HG03571 (cell line): ENCODE data around the gene PCDHA10.

Experiments used
- ATAC-seq: cut with Tn5 transposase; IDR thresholded peaks from one replicate; pipeline ENCODE4 v1.9.1; 2021; ENCODE audit not compliant: unreplicated experiment

The PCDHA10 gene

DNA sequence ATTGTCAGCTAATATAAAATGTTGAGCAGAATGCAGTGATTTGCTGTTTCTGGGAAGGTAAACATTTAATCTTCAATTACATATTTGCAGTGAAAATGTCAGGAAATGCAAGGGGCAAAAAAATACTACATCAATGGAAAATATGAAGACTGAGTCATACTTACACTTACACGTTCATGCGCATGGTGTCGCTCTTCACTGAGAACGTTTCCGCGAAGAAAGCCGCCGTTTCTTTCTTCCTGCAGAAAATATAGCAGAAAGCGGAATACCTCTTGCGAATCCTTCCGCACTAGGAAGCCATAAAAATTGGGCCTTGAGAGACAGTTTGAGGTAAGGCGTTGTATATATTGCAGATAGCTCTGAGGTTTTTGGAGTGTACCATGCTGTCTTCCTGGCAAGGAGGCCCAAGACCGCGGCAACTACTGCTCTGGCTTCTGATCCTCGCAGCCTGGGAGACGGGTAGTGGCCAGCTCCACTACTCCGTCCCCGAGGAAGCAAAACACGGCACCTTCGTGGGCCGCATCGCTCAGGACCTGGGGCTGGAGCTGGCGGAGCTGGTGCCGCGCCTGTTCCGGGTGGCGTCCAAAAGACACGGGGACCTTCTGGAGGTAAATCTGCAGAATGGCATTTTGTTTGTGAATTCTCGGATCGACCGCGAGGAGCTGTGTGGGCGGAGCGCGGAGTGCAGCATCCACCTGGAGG, 26.3 kb downstream of the PCDHA10 start, which contains the start of gene PCDHA13:
PCDHA13 (plus strand) TSS at position 236 of the 702 bp plus-strand sequence; CDS start at position 381, 145 bp downstream.
- no peak for ATAC-seq

DNA sequence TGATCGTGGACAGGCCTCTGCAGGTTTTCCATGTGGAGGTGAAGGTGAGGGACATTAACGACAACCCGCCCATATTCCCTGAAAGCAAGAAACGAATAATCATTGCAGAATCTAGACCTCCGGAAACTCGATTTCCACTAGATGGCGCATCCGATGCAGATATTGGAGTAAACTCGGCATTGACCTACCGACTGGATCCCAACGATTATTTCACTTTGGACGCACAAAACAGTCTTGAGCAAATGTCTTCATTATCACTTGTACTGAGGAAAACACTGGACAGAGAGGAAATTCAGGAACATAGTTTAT, 26.8 kb downstream of the PCDHA10 start:
- no peak for ATAC-seq

DNA sequence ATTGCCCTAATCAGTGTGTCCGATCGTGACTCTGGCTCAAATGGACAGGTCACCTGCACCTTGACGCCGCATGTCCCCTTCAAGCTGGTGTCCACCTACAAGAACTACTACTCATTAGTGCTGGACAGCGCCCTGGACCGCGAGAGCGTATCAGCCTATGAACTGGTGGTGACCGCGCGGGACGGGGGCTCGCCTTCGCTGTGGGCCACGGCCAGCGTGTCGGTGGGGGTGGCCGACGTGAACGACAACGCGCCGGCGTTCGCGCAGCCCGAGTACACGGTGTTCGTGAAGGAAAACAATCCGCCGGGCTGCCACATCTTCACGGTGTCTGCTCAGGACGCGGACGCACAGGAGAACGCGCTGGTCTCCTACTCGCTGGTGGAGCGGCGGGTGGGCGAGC, 27.7 kb downstream of the PCDHA10 start:
- ATAC-seq = no peak

GRCh38 chr5:140883927-140884697, 28.4 kb downstream of the PCDHA10 start:
- no peak for ATAC-seq

- ATAC-seq = no peak
Measured at GRCh38 chr5:140916325-140916724, 60.6 kb downstream of the PCDHA10 start.
